Bronchial epithelial cell (primary cell): Measurements from ENCODE around the gene GAK. TPM values are rescaled to one million over a fixed set of nuclear protein-coding genes. Genes with fewer than 3 reads are reported as not detected.

Experiments used
- DNase-seq: peaks from one replicate; pipeline ENCODE4 v3.0.0-alpha.2; 2010; ENCODE audit warnings: low read depth
- FAIRE-seq: peaks from 2 replicates; lab custom pipeline; 2011; peaks lifted over from hg19 to GRCh38; lab: Jason Lieb, UNC
- H3K27me3 ChIP-seq: 2 replicates; pipeline ENCODE4 v1.5.1; 2011; ENCODE audit warnings: low read length; ENCODE audit not compliant: control insufficient read depth, insufficient read depth
- H3K36me3 ChIP-seq: 2 replicates; pipeline ENCODE4 v1.5.1; 2011; ENCODE audit warnings: low read length; ENCODE audit not compliant: control insufficient read depth, insufficient read depth
- H3K4me3 ChIP-seq: 2 replicates; pipeline ENCODE4 v1.5.1; 2011; ENCODE audit warnings: mild to moderate bottlenecking, low read depth, low read length, control low read depth
- total RNA-seq: library from RNA; depleted of rRNA; stranded (reverse); fragments of >200 nt; gene quantifications from 2 replicates; pipeline ENCODE4 v1.2.1, GENCODE V29; 2014
- TF ChIP-seq, protein P1 (sequence below): IDR thresholded peaks from 2 replicates; pipeline ENCODE4 v1.5.1; 2011; ENCODE audit warnings: mild to moderate bottlenecking, moderate library complexity, low read length, control low read depth, inconsistent platforms; ENCODE audit not compliant: insufficient read depth, severe bottlenecking

GAK gene
- total RNA-seq, 1 donor from 2014 or later = 52.9 TPM

DNA sequence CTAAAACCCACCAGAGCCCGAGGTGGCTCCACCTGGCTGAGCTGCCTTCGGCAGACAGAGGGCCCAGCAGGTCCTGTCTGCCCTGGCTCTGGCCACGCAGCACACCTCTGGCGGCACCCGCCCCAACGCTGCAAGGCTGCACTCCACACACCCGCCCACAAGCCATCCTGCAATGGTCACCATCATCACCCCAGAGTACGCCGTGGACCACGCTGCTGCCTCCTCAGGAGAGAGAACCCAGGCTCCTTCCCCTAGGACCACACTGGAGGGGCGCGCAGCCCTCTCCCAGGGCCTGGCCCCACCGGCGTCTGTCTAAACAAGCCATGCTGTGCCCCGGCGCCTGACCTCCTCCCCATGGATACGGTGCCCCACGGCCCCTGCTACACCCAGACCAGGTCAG lies 66.5 kb downstream of the GAK start:
- Histone ChIP-seq H3K36me3 (peaks cover 29% of the 10 kb centered on the region), H3K27me3 (no peaks in the 10 kb centered on the region), H3K4me3 (no peak overlapping the region)
- FAIRE-seq (no peak), DNase-seq (no peak)
- TF ChIP-seq, protein P1, sequence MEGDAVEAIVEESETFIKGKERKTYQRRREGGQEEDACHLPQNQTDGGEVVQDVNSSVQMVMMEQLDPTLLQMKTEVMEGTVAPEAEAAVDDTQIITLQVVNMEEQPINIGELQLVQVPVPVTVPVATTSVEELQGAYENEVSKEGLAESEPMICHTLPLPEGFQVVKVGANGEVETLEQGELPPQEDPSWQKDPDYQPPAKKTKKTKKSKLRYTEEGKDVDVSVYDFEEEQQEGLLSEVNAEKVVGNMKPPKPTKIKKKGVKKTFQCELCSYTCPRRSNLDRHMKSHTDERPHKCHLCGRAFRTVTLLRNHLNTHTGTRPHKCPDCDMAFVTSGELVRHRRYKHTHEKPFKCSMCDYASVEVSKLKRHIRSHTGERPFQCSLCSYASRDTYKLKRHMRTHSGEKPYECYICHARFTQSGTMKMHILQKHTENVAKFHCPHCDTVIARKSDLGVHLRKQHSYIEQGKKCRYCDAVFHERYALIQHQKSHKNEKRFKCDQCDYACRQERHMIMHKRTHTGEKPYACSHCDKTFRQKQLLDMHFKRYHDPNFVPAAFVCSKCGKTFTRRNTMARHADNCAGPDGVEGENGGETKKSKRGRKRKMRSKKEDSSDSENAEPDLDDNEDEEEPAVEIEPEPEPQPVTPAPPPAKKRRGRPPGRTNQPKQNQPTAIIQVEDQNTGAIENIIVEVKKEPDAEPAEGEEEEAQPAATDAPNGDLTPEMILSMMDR = no peak

DNA sequence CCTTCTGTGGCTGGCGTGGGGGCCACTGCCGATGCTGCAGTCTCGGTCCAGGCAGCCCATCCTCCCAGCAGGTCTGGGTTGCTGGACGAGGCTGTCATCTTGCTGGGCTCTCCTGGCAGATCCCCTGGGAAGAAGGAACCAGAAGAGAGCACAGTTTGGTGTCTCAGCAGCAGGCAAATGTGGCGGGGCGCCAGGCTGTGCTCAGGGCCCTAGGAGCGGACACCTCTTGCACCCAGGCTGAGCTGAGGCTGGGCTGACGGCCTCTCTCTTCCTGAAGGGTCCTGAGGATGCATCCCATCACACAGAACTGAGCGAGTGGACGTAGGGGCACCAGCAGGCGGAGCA lies 67.0 kb downstream of the GAK start:
- H3K27me3 ChIP-seq = no peaks in the 10 kb centered on the region
- no peak for FAIRE-seq
- DNase-seq = no peak
- TF ChIP-seq, protein P1 = no peak
- H3K36me3 ChIP-seq = peaks cover 28% of the 10 kb centered on the region
- H3K4me3 ChIP-seq = no peak overlapping the region

DNA sequence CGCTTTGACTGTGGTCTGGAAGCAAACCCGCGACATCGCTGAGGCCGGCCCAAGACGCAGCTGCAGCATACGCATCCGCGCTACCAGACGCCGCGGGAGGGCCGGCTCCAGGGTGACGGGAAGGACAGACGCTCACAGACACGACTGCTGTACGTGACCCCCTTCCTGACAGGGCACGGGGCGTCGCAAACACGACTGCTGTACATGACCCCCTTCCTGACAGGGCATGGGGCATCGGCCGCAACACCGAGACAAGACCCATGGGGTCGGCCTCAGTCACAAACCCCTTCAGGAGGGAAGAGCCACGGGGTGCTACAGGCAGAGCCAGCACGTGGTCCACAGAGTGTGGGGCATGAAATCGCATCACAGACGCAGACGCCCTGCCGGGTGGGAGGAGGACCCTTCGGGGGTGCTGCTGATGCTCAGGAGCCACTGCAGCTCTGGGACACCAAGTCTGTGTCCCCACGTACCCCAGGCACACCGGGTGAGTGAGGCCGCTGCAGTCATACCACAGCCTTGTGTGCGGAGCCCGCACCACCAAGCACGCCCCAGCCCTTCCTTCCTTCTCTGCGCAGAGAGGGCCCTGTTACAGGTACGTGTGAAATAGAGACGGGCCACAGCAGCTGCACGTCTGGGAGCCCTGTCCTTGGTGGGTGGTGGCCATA lies 67.5 kb downstream of the GAK start:
- Histone ChIP-seq H3K36me3 (peaks cover 25% of the 10 kb centered on the region), H3K4me3 (no peak overlapping the region), H3K27me3 (no peaks in the 10 kb centered on the region)
- DNase-seq = no peak
- TF ChIP-seq, protein P1 = no peak
- FAIRE-seq = no peak

DNA sequence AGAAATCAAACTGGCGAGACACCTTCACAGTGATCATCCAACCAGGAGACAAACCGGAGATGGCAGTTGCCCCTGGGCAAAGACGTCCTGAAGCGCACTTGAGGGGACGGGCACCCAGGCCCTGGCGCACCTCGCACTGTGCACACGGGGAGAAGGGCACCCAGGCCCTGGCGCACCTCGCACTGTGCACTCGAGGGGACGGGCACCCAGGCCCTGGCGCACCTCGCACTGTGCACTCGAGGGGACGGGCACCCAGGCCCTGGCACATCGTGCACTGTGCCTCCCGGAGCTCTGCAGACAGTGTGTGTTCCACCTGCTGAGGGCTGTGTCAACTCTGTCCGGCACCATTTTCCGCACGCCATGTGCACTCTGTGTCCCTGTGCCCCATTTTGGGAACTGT lies 71.6 kb downstream of the GAK start:
- peaks cover 27% of the 10 kb centered on the region for H3K36me3 ChIP-seq
- H3K4me3 ChIP-seq = no peak overlapping the region
- peak; percentile 77 for FAIRE-seq
- no peak for DNase-seq
- TF ChIP-seq, protein P1 = no peak
- no peaks in the 10 kb centered on the region for H3K27me3 ChIP-seq

DNA sequence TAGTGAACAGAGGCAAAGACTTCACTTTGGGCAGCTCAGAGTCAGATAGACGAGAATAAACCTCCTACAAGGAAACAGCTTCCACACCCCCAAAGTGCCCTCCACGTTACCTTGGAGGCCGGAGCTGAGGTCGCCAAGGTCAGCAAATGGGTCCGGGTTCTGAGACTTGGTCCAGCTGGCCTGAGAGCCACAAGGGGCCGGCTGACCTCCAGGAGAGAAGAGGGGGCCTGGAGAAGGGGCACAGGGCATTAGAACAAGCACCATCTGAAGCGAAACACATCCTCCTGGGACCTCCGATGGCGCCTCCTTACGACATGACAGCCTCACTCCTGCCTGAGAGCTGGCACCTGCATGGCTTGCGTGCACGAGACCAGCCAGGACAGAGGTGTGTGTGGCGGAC lies 72.6 kb downstream of the GAK start:
- TF ChIP-seq, protein P1 = no peak
- DNase-seq = no peak
- Histone ChIP-seq H3K27me3 (no peaks in the 10 kb centered on the region), H3K36me3 (peaks cover 23% of the 10 kb centered on the region), H3K4me3 (no peak overlapping the region)
- no peak for FAIRE-seq
